Forelimb muscle (tissue), 1 donor: Measurements from ENCODE around the gene LGR4. TPM values are rescaled to one million over a fixed set of nuclear protein-coding genes. Genes with fewer than 3 reads are reported as not detected.

Experiments used
- DNase-seq: peaks from one replicate; pipeline ENCODE4 v3.0.0-alpha.2; 2013; ENCODE audit warnings: low read depth
- polyA plus RNA-seq: library from polyadenylated mRNA; unstranded; fragments of 120-200 nt; gene quantifications from one replicate; pipeline ENCODE4 v1.2.1, GENCODE V29; 2013; ENCODE audit not compliant: insufficient read length

LGR4 gene
- polyA plus RNA-seq, 1 donor: 27.5 TPM

DNA sequence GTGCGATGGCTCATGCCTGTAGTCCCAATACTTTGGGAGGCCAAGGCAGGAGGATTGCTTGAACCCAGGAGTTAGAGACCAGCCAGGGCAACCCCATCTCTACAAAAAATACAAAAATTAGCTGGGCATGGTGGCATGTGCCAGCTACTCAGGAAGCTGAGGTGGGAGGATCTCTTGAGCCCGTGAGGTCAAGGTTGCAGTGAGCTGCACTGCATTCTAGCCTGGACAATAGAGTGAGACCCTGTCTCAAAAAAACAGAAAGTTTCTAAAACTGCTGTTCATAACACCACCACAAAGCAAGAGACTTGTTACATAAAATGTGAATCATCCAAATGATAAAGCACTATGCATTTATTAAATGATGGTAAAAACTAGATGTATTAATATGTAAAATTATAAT lies 69.4 kb downstream of the LGR4 start:
- no peak for DNase-seq

DNA sequence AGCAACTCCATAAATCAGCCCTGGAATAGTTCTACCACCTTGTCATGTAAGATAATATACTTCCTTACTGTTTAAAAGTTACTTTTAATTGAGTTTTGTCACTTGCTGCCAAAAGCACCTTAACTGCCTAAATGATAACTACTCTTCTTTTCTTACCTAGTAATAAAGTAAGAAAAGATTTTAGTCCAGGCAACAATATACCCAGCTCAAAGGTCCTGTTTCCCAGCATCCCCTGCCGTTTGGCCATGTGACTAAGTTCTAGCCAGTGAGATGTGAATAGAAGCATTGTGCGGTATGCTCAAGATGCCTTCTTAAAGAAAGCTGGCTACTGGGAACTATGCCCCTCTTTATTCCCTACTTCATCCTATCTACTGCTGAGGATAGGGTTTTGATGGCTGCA lies 70.1 kb downstream of the LGR4 start:
- DNase-seq: no peak

DNA sequence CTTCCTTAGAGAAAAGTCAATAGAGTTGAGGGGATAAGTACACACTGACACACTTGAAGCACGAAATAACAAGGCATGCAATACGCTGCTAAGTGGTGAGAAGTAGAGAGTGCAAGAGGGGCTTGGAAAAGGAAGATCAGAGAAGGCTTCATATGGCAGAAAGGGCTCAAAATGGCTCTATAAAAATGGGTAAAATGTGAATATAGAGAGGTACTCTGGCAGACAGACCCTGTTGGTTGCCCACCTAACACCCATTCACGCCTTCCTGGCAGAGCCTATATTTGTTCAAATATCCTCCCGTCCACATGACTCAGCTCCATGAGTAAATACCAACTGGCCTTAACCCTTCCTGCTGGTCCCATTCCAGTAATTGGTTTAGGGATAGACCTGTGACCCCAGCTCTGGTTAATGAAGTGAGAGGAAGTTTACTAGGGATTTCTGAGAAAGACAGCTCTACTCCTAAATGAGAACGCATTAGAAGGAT lies 70.7 kb downstream of the LGR4 start:
- no peak for DNase-seq

DNA sequence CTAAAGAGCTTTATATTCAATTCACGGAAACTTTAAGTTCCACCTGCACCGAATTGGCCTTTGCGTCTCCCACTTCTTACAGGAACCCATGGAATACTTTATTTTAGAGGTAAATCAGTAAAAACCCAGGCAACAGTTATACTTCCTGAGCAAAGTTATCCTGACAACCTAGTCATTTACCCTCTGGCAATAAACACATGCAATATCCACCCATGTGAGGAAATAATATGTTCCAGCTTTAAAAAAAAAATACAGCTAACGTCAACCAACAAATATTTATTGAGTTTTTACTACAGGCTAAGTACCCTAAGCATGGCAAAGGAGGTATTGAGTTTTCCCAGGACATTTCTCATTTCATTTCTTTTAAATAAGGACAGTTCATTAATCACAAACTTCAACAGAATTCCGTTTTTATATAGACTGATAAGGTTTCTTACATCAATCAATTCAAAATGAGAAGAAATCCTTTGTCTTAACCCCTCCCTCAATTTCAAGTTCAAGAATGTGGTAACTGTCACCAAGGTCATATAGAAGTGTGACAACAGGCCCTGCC lies 71.2 kb downstream of the LGR4 start:
- no peak for DNase-seq

DNA sequence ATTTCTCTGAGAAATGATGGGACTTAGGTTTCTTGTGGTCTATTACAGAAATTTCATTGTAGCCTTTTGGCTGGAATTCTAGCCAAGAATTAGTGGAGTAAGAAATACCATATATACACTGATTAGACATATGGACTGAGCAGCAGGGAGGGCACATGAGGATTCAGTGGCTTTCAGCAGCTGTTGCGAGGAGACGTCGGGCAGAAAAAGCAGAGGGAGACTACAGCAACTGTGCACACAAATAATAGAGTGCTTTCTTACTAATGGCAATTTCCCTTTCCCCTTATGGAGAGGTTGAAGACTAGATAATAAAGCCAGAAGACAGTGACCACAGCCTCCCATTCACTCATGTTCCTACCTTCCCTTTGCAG lies 74.2 kb downstream of the LGR4 start:
- DNase-seq: no peak

DNA sequence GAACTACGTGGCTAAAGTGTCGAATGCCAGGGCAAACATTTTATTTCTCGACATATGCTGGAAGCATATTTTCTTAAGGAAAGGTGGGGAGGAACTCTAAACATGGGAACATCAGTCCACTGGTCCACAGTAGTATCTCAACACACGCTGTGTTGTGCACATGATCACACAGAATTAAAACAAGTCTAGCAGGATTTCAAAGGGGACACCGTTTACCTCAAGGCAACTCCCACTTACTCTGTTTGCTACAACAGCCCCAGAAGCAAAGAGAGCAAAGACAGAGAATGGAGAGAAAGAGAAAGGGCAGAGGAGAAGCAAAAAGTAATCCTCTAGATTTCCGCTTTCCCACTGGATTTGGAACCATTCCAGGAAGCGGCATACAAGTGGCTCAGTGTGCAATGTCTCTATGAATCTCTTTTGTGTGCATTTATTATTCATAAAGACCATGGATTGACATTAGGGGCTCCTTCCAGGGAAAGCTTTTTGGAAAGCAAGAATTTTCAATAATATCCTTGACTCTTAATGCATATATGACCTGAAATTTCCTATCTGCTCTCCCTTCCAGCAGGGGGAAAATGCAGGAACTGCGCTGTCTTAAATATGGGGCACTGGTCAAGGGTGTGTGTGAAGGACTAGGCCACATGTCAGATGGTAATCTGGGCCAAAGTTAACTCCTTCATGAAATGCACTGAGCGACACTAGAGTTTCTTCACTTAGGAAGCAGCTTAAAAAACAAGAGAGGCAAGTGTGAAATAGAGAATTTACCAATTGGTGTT lies 74.8 kb downstream of the LGR4 start:
- no peak for DNase-seq

DNA sequence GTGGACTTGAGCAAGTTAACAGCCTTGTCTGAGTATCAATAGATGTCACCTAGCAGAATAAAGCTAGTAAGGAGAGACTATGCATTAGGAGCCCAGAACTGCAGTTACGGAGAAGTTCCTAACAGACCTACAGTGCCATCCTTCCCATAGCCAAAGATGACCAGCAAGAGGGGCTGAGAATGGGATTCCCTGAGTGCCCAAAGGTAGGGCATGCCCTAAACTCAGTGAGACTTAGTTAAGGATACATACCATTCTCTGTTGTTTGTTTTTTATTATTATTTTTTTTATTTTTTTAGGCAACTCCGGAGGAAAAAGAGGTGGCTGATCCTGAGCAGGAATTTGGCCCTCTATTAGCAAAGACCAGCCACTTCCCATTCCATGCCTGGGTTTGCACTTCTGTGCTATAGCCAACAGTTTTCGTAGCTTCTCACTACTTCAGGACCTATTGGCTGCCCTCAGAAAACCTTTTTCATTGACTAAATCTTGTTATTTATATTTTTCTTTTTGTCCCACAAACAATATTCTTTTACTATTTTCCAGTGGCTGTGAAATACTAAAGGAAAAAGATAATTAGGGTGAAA lies 76.2 kb downstream of the LGR4 start:
- DNase-seq: no peak

DNA sequence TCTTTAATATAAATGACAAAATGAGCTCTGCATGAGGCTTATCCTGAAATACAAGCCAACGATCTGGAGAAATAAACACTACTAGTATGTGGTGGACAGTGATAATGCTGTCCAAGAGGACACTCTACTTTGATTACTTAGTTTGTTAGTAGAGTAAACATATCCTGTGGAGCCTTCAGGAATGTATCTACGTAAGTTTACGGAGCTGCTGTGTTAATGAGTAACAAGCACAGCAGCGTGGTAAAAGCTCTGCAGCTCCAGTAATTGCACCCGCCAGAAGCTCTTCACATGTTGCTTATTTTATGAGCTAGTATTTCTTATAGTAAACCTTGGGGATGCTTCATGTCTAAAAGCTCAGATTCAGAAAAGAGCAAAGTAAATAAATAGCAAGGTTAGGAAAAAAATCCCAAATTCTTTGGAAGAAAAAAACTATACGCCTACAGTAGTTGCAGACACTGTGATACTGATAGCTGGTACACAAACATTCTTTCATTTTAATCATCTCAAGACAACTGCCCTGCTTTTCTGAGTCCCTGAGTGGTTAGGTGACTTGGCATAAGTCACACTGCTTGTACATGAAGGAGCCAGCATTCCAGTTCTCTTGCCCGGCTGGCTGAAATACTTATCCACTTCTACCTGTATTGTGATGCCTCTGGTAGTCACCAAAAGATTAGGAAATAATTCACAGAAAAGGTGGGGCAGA lies 76.9 kb downstream of the LGR4 start:
- no peak for DNase-seq

DNA sequence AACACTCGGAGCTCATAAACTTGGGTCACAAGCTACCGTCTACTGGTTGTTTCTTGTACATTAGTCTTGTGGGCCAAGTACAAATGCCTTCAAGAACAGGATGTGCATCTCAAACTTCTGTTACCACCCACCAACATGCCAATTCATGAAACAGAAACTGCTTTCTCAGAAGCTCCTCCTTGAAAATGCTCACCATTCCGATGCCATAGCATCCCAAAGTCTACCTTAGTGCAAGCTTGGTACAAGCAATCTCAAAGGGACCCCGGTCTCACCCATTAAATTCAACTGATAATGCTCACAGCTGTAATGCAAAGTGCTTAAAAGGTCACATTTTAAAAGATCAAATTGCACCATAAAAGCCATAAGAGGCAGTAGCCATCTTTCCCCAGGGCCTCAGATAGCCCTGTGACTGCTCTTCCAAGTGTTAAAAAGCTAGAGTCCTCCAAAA lies 77.8 kb downstream of the LGR4 start:
- DNase-seq: no peak

DNA sequence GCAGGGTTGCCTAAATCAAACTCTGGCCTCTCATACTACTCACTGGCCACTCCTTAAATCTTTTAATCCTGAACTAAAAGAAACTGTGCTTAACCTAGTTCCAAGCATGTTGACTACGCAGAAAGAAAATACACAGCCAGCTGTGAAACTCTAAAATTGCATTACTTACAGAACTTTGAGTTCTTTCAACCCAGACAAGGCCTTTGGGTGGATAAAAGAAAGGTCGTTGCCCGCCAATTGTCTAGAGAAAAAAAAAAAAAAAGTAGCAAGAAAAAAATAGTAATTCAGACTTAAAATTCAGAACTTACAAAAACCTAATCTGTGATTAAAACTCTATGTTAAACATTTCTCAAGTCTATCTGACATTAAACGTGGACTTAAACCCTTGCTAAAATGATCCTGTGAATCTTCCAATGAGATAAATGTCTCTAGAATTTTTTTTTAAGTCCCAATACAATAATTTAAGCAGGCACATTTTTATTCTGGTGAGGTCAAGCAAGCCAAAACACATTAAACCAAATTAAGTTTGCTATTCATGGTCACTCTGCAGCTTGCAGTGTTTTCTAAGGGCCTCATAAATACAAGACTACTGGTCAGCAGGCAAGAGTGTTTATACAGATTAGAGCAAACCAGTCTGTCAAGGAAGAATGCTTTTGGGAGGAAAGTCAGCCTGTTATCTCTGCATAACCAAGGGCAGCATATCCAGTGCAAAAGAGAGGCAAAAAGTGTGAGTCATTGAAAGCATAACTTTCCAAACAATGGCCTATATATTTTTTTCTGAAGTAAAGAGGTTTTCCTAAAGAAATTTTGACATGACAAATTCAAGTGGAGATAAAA lies 80.1 kb downstream of the LGR4 start:
- no peak for DNase-seq

DNA sequence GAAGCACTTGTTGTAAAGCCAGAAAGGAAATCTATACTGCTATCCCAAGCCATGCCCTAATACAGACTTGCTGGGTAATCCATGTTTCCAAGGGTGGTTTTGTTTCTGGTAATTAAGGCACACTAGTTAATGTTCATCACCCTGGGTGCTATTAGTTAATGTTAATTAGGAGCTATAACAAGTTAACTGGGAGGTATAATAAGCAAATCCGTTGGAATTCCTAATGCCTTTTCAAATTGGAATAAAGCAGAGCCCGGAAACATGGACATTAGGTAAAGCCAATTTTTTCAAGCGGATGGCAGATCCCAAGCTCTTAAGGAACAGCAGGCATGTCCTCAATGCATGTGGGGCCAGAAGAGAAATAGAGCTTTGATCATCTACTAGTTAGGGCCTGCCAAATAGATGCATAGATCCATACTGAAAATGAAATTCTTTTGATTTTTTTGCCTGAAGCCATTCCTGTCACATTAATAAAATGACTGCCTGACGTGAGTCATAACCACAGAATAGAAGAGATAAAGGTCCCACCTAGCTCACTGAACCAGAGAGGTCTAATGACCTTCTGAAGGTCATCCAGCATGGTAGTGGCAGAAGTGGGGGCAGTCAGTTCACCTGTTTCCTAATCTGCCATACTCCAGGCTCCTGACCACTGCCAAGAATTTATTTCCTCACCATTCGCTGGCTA lies 81.1 kb downstream of the LGR4 start:
- DNase-seq: no peak

DNA sequence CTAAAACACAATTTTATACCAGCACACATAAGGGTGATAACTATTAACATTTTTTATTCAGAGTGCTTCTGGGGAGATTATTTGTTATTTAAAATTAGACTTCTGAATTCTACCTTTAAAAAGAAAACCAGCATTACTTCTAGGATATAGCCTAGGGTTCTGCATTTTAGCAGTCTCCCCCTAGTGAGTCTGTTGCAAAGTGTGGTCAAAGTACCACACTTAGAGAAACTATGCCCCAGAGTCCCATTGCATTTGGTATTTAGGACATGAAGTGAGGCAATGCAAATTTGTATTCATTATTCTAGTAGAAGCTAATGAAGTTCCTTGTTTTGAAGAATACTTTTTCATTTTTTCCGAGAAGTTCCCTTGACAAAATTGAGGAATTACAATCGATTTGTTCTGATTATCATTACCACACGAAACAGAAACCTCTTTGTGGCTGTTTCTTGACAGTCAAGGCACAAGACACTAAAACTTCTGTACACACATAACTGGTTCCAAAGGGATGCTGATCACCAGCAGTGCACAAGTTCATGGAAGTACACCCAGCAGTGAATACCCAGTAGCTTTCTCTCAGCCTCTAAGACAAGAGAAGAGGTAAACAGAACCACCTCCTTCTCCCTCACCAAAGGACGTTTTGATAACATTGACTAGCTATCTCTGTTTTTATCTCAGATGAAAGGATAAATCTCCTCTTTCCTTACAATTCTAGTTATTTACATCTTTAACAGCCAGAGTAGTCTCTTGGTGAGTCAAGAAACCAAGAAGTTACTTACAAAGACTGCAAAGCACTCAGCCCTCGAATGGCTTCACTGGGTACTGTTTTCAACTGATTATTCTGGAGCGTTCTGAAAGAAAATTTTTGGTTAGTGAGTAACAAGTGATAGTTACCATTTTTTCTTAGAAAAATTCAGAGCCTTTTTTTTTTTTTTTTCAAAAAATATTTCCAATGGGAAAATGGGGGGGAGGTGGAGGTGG lies 82.0 kb downstream of the LGR4 start:
- DNase-seq: no peak

DNA sequence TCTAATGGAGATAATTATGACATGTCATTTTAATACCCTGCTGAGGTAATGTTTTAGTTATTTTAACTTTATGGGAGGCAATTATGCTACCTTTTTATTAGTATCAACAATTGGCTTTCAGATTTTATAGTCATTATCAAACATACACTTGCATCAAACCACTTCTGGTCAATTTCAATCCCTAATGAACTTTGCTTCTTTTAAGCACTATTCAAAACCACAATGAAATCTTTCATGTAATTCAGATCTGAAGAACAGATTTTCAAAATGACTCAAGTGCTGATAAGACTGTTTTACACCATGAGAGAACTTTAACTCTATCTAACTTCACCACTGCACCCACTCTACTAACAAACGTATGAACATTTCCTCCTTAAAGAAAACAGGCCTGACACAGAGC lies 83.7 kb downstream of the LGR4 start:
- DNase-seq: no peak

DNA sequence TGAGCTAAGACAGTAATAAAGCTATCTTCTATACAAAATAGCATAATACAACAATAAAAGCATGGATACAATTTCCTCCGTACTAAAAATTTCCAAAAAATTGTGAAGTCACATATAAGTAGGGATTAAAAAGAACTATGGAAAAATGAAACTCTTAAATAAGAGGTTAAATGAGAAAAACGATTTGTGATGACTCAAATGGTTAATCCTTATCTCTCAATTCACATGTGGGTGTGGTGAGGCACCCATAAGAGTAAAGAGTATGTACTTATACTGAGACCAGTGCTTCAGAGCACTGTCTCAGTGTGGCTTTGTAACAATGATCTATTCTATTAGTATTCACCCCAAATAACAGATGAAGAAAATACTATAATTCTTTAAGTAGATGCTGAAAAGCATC lies 84.6 kb downstream of the LGR4 start:
- DNase-seq: no peak

DNA sequence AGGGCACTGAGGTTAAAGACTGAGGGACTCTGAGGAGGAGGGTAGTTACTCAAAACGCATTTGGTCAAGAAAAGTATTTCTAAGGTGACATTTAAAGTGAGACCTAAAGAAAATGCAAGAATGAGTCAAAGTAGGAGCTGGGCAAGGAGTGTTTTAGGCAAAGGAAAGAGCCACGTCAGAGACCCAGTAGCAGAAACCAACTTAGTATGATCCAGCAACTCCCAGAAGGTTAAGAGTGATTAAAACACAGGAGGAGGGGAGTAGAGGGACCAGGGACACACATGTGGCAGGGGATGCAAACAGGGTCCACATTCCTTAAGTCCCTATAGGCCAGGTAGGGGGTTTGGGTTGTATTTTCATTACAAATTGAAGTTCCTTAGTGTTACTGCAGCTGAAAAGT lies 85.2 kb downstream of the LGR4 start:
- DNase-seq: no peak

DNA sequence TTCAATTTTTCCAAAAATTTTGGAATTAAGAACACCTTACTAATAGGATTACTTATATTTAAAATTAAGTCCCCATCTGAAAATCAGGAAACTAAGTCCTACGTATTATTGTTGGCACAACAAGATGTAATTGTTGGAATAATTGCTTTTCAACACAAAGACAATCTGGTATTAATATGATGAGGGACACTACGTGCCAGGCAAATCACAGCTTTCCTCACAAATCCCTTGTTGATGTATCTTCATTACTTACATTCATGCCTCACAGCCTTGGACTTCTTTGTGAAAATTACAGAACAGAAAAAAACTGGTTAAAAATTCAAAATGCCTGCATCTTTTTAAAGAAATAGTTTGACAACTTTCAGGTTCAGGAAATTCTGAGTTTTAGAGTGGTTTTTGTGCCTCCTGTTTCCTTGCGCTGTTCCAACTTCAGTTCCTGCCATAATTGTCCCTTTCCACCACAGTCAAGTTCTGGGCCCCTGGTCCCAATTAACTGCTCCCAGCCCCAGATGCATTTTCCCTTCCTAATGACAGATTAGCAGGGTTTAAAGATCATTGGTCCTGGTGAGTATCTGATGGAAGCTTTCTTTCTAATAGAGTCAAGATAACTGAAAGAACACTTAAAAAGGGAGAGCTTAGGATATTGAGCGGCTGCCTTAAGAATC lies 86.3 kb downstream of the LGR4 start:
- no peak for DNase-seq

DNA sequence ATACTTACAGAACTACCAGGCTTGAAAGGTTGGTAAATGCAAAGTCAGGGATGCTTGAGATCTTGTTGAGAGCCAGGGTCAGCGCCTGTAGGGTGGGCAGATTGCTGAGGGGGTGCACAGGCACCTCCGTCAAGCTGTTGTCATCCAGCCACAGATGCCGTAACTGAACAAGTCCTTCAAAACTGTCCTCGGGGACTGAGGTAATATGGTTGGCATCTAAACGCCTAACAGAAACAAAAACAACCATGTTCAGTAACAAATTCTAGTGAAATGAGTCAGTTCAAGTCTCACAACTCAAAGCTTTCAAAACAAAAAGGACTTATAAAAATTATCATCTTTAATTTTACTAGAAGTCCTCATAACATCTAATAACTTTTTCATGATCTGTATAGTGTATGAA lies 87.3 kb downstream of the LGR4 start:
- no peak for DNase-seq

DNA sequence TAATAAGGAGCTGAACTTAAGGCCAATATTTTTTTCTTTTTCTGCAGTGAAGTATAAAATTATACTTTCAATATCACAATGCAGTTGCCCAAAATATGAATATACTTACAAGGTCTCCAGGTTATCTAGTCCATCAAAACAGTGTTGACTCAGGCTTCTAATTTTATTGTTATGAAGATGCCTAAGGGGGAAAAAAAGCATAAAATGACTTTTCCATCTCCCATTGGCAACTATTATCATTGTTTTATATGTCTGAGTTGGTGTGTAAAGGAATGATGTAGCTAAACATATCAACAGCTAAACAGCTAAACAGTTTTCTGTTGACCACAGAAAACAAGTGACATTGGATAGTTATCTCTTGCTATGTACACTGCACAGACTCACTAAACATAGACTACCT lies 88.4 kb downstream of the LGR4 start:
- DNase-seq: no peak

DNA sequence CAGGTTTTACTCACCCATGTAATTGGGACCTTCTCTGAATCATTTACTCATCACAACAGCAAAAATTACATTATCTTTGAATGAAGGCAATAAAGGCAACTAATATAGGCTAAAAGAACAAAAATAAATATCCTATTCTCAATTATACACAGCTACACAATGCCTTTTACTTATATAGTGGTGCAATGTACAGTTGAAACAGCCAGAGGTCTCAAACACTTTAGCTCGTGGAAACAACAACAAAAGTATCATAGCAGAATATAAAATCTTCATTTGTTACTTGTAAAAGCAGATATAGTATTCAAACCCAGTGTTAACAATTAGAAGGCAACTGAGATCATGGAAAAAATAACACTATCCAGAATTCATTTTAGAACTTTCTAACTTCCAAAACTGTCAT lies 88.9 kb downstream of the LGR4 start:
- no peak for DNase-seq
